ENCODE measurements around the gene SIGMAR1. TPM values are rescaled to one million over a fixed set of nuclear protein-coding genes. Genes with fewer than 3 reads are reported as not detected.

Gene SIGMAR1
- polyA plus RNA-seq (50.2 and 52.5 TPM in 2 replicates), polyA minus RNA-seq (32.2 and 51.4 TPM in 2 replicates)

- peak within 1 kb of the TSS; percentile 94 for H3K4me2 ChIP-seq (ENCODE audit: low read length)
- no peaks in the 10 kb centered on the region for H3K9me3 ChIP-seq (ENCODE audit: low read length)
- TF ChIP-seq EP300 (conservative IDR thresholded peaks at IDR 0.05; ENCODE audit: poor library complexity, severe bottlenecking) (peak; percentile 42), POLR2AphosphoS5 (IDR thresholded peaks at IDR 0.05) (peak; percentile 80), SMC3 (conservative IDR thresholded peaks at IDR 0.05; ENCODE audit: poor library complexity) (peak; percentile 27), EZH2 (IDR thresholded peaks at IDR 0.05; ENCODE audit: borderline replicate concordance, insufficient read depth, low read length, poor library complexity, severe bottlenecking) (no peak), REST (IDR thresholded peaks at IDR 0.05; ENCODE audit: borderline replicate concordance) (peak; percentile 76), TAF1 (IDR thresholded peaks at IDR 0.05; ENCODE audit: low read depth) (no peak), MXI1 (conservative IDR thresholded peaks at IDR 0.05; ENCODE audit: poor library complexity, severe bottlenecking) (peak; percentile 90), RAD21 (conservative IDR thresholded peaks at IDR 0.05) (peak; percentile 25)
- TF ChIP-seq, protein P1, sequence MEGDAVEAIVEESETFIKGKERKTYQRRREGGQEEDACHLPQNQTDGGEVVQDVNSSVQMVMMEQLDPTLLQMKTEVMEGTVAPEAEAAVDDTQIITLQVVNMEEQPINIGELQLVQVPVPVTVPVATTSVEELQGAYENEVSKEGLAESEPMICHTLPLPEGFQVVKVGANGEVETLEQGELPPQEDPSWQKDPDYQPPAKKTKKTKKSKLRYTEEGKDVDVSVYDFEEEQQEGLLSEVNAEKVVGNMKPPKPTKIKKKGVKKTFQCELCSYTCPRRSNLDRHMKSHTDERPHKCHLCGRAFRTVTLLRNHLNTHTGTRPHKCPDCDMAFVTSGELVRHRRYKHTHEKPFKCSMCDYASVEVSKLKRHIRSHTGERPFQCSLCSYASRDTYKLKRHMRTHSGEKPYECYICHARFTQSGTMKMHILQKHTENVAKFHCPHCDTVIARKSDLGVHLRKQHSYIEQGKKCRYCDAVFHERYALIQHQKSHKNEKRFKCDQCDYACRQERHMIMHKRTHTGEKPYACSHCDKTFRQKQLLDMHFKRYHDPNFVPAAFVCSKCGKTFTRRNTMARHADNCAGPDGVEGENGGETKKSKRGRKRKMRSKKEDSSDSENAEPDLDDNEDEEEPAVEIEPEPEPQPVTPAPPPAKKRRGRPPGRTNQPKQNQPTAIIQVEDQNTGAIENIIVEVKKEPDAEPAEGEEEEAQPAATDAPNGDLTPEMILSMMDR (IDR thresholded peaks at IDR 0.05; ENCODE audit: poor library complexity, severe bottlenecking) = no peak
- peak within 1 kb of the TSS; percentile 68 for H3K27ac ChIP-seq (ENCODE audit: low read length)
- peaks cover 6% of the 10 kb centered on the region for H3K79me2 ChIP-seq (replicated peaks; ENCODE audit: insufficient read depth, low read length)
- no peaks in the 10 kb centered on the region for H3F3A ChIP-seq (ENCODE audit: insufficient read depth, low read length, poor library complexity, severe bottlenecking)
- H4K20me1 ChIP-seq (ENCODE audit: insufficient read depth) = no peaks in the 10 kb centered on the region
- peak within 1 kb of the TSS; percentile 63 for H2AFZ ChIP-seq (ENCODE audit: low read depth, low read length)
- H3K9me2 ChIP-seq (ENCODE audit: insufficient read depth, low read length) = no peaks in the 10 kb centered on the region
- H3K4me3 ChIP-seq (ENCODE audit: low read length) = peak within 1 kb of the TSS; percentile 93
- peak within 1 kb of the TSS; percentile 75 for H3K9ac ChIP-seq (ENCODE audit: low read length)
- H3K36me3 ChIP-seq (ENCODE audit: insufficient read depth, low read length) = no peaks in the 10 kb centered on the region
- no peaks in the 10 kb centered on the region for H3K27me3 ChIP-seq (ENCODE audit: insufficient read depth, low read depth, low read length)
Measured at GRCh38 chr9:34637356-34638137, at the start of gene SIGMAR1. TSS of gene SIGMAR1 (minus strand) at chr9:34637787. CDS start at chr9:34637697, 90 bp downstream.

DNA sequence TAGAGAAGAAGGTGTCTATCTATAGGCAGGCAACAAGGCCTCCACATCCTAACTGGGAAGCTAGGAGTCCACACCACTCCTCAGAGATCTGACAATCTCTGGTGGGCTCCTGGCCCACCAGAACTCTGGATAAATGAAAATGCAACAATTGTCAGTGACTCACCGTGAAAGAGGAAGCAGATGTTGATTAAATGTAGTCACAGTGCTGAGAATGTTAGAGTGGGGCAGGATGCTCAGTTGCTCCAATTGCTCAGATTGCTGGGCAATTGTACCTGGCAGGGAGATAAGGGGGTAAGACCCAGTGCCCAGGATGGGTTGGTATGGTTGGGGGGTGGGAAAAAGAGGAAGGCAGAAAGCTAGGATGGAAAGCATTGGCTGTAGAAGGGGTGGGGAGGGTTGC lies 49.1 kb upstream of the SIGMAR1 start:
- H2AFZ ChIP-seq (ENCODE audit: low read depth, low read length) = no peak overlapping the region
- H4K20me1 ChIP-seq (ENCODE audit: insufficient read depth) = no peaks in the 10 kb centered on the region
- no peaks in the 10 kb centered on the region for H3K9me2 ChIP-seq (ENCODE audit: insufficient read depth, low read length)
- no peaks in the 10 kb centered on the region for H3K9me3 ChIP-seq (ENCODE audit: low read length)
- no peak overlapping the region for H3K4me2 ChIP-seq (ENCODE audit: low read length)
- no peak overlapping the region for H3K4me3 ChIP-seq (ENCODE audit: low read length)
- H3K27ac ChIP-seq (ENCODE audit: low read length) = no peak overlapping the region
- no peak overlapping the region for H3K9ac ChIP-seq (ENCODE audit: low read length)
- no peaks in the 10 kb centered on the region for H3K27me3 ChIP-seq (ENCODE audit: insufficient read depth, low read depth, low read length)
- no peaks in the 10 kb centered on the region for H3F3A ChIP-seq (ENCODE audit: insufficient read depth, low read length, poor library complexity, severe bottlenecking)
- H3K36me3 ChIP-seq (ENCODE audit: insufficient read depth, low read length) = no peaks in the 10 kb centered on the region
- TF ChIP-seq, protein P1 (IDR thresholded peaks at IDR 0.05; ENCODE audit: poor library complexity, severe bottlenecking) = no peak
- TF ChIP-seq SMC3 (conservative IDR thresholded peaks at IDR 0.05; ENCODE audit: poor library complexity) = no peak
- no peak for TF ChIP-seq RAD21 (conservative IDR thresholded peaks at IDR 0.05)
- no peak for TF ChIP-seq REST (IDR thresholded peaks at IDR 0.05; ENCODE audit: borderline replicate concordance)
- TF ChIP-seq POLR2AphosphoS5 (IDR thresholded peaks at IDR 0.05) = no peak
- no peaks in the 10 kb centered on the region for H3K79me2 ChIP-seq (replicated peaks; ENCODE audit: insufficient read depth, low read length)
